Lower lobe of right lung (tissue), 2 donors: ENCODE results near the gene FYN. TPM values are rescaled to one million over a fixed set of nuclear protein-coding genes. Genes with fewer than 3 reads are reported as not detected.

Experiments used
- ATAC-seq, 2 donors: fragments of 200-7000 bp; cut with Tn5 transposase; one replicate each; pipeline ENCODE4 v1.9.1; 2020 to 2022; ENCODE audit warnings: mild to moderate bottlenecking in 2 of 2, moderate library complexity in 2 of 2
- DNase-seq: peaks from one replicate; pipeline ENCODE4 v3.0.0-alpha.2; 2020
- H3K27ac ChIP-seq: fragments of 200-600 bp; one replicate; pipeline ENCODE4 v1.8.0; 2022
- H3K27me3 ChIP-seq: fragments of 200-600 bp; one replicate; pipeline ENCODE4 v1.8.0; 2022; ENCODE audit warnings: low read depth
- H3K36me3 ChIP-seq: fragments of 200-600 bp; one replicate; pipeline ENCODE4 v1.8.0; 2022; ENCODE audit warnings: mild to moderate bottlenecking
- H3K4me1 ChIP-seq: fragments of 200-600 bp; one replicate; pipeline ENCODE4 v1.8.0; 2022
- H3K4me3 ChIP-seq: fragments of 200-600 bp; one replicate; pipeline ENCODE4 v1.8.0; 2022; ENCODE audit warnings: mild to moderate bottlenecking
- H3K9me3 ChIP-seq: fragments of 200-600 bp; one replicate; pipeline ENCODE4 v1.8.0; 2022
- CTCF ChIP-seq: fragments of 200-600 bp; IDR thresholded peaks from one replicate; pipeline ENCODE4 v1.8.0; 2022; ENCODE audit warnings: antibody characterized with exemption, mild to moderate bottlenecking
- intact Hi-C: fragments of 100-400 bp; cut with DNase I; formaldehyde crosslinking; loops from one replicate; pipeline ENCODE4 v1.11.0; 2022
- total RNA-seq: library from RNA; stranded (reverse); fragmentation: NEBNext Ultra II Directional; extraction: Animal tissue kit (Norgen Biotek cat#: 25700); gene quantifications from one replicate; pipeline ENCODE4 v1.2.1, GENCODE V29; 2021
- donor health status: DM: no; HTN: yes; CAD: no; lungs with severe emphysema.

The FYN gene
- total RNA-seq, 1 donor from 2014 or later = 99.2 TPM

DNA sequence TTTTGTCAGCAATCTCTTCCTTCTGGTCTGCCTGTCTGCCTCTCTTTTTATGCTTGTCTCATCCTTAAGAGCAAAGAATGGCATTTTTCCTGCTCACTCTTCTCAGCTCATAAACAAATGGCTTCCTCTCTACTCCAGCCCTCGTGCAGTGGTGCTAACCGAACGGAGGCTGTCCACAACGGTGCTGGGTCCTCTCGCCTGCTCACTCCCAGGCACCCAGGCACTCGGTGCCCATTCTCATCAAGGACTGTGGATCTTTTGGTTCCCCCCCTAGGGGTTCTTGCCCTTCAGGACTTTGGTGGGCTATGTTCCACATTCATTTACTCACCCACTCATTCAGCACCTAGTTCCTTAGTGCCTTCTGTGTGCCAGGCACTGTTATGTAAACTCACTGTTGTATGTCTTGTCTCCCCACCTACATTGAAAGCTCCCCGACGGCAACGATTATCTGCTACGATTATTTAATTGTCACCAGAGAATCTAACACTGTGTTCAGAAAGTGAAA, 113.9 kb downstream of the FYN start:
- Histone ChIP-seq H3K4me3 (peak overlapping the region; percentile 17), H3K9me3 (no peaks in the 10 kb centered on the region), H3K4me1 (peaks cover 65% of the 10 kb centered on the region), H3K27ac (peak overlapping the region; percentile 72), H3K36me3 (no peaks in the 10 kb centered on the region), H3K27me3 (no peaks in the 10 kb centered on the region)
- DNase-seq (no peak), ATAC-seq (peak; percentile 27 to 41)
- intact Hi-C loops = no loop called here
- no peak for TF ChIP-seq CTCF

DNA sequence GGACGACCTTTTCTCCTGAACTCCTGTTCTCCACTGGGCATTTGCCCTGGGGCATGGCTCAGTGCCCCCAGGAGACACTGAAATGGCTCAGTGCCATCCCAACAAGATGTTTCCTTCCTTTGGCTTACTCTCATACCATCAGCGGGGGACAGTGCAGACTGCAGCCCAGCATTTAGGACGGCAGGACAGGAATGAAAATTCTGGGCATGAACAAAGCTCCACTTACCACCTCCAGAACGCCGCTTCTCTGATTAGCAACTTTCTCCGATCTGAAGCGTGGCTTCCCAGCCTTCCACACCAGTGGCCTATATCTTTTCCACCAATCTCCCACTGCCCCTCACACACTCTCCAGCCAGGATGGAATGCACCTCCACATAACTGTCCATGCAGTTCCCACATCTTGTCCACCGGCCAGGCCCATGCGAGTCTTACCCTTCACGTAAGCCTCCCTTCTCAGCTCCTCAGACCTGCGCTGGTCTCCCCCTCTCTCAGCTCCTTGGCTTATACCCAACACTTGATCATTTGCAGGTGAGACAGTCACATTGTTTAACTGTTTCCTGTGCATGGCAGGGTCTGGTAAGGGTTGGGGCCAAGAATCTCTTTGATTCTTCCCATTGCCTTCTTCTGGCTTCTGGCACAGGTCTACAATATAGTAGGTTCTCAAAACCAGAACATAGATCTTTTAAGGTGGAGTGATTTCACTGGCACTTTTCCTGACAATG, 114.5 kb downstream of the FYN start:
- Histone ChIP-seq H3K36me3 (no peaks in the 10 kb centered on the region), H3K4me3 (peak overlapping the region; percentile 17), H3K27me3 (no peaks in the 10 kb centered on the region), H3K9me3 (no peaks in the 10 kb centered on the region), H3K4me1 (peaks cover 63% of the 10 kb centered on the region), H3K27ac (peak overlapping the region; percentile 72)
- ATAC-seq (peak; percentile 19 to 22), DNase-seq (no peak)
- no peak for TF ChIP-seq CTCF
- intact Hi-C loops = no loop called here

GRCh38 chr6:111757342-111757741, 115.9 kb downstream of the FYN start:
- Histone ChIP-seq H3K27ac (peak overlapping the region; percentile 22), H3K9me3 (no peaks in the 10 kb centered on the region), H3K36me3 (no peaks in the 10 kb centered on the region), H3K4me1 (peaks cover 54% of the 10 kb centered on the region), H3K4me3 (no peak overlapping the region), H3K27me3 (no peaks in the 10 kb centered on the region)
- TF ChIP-seq CTCF = no peak
- intact Hi-C loops = no loop called here
- ATAC-seq (no peak), DNase-seq (no peak)

GRCh38 chr6:111754423-111754822, 118.8 kb downstream of the FYN start:
- no peaks in the 10 kb centered on the region for H3K27me3 ChIP-seq
- H3K9me3 ChIP-seq = no peaks in the 10 kb centered on the region
- DNase-seq = no peak
- TF ChIP-seq CTCF = no peak
- no peak overlapping the region for H3K4me3 ChIP-seq
- H3K36me3 ChIP-seq = no peaks in the 10 kb centered on the region
- H3K4me1 ChIP-seq = peaks cover 52% of the 10 kb centered on the region
- ATAC-seq = no peak
- peak overlapping the region; percentile 12 for H3K27ac ChIP-seq
- intact Hi-C loops = no loop called here

DNA sequence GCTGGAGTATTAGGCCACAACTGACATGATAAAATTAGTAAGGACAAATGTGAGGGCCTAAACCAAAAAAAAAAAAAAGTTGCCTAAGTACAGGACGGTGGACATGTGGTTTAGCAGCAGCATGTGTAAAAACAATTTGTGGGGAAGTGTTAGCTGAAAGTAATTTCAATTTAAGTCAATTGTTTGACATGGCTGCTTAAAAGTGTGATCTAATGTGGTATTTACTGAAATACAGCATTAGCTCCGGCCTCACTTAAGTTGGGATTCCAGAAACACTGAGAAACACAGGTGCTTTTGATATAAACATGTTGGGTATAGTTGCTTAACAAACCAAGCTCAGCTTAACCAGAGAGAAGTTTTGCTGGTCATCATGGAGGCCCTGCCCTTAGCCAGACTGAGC, 119.7 kb downstream of the FYN start:
- Histone ChIP-seq H3K36me3 (no peaks in the 10 kb centered on the region), H3K4me3 (no peak overlapping the region), H3K4me1 (peaks cover 52% of the 10 kb centered on the region), H3K27me3 (no peaks in the 10 kb centered on the region), H3K27ac (peak overlapping the region; percentile 12), H3K9me3 (no peaks in the 10 kb centered on the region)
- no peak for TF ChIP-seq CTCF
- ATAC-seq (no peak), DNase-seq (no peak)
- intact Hi-C loops = no loop called here
